ENCODE data around the gene FARS2. TPM values are rescaled to one million over a fixed set of nuclear protein-coding genes. Genes with fewer than 3 reads are reported as not detected.

The FARS2 gene
- total RNA-seq, 3 donors from 2014 or later = 12.0 to 29.6 (median 24.3) TPM

DNA sequence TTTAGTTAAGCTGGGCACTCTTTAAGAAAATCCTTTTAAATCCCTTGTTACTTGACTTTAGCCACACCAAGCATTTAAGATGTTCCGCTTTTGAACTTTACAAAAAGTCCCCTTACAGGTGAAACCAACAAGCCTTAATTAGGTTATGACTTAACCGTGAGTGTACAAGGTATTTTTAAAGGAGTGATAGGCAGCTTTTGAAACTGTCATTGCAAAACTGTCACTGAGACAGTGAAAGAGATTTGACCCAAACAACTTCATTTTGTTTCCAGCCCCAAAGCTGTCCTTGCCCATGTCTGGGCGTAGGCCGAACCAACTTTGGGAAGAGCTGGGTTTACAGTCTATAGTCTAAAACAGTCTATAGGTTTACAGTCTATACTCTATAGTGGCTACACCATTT is 305.4 kb downstream of the FARS2 start:
- Histone ChIP-seq H3K4me1 (no peaks in the 10 kb centered on the region), H3K4me3 (no peak overlapping the region), H3K27ac (no peak overlapping the region), H3K36me3 (no peaks in the 10 kb centered on the region), H3K9me3 (no peaks in the 10 kb centered on the region), H3K27me3 (no peaks in the 10 kb centered on the region)
- TF ChIP-seq, protein P1, sequence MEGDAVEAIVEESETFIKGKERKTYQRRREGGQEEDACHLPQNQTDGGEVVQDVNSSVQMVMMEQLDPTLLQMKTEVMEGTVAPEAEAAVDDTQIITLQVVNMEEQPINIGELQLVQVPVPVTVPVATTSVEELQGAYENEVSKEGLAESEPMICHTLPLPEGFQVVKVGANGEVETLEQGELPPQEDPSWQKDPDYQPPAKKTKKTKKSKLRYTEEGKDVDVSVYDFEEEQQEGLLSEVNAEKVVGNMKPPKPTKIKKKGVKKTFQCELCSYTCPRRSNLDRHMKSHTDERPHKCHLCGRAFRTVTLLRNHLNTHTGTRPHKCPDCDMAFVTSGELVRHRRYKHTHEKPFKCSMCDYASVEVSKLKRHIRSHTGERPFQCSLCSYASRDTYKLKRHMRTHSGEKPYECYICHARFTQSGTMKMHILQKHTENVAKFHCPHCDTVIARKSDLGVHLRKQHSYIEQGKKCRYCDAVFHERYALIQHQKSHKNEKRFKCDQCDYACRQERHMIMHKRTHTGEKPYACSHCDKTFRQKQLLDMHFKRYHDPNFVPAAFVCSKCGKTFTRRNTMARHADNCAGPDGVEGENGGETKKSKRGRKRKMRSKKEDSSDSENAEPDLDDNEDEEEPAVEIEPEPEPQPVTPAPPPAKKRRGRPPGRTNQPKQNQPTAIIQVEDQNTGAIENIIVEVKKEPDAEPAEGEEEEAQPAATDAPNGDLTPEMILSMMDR (IDR thresholded peaks at IDR 0.05) = no peak
- no peak for TF ChIP-seq POLR2A (IDR thresholded peaks at IDR 0.05)
- TF ChIP-seq POLR2AphosphoS5 (IDR thresholded peaks at IDR 0.05) = no peak
- no peak for DNase-seq (ENCODE audit: low spot score in 2 of 2)
- intact Hi-C loops (cut with DNase I; ENCODE audit: low total_unique reads) = no loop called here

DNA sequence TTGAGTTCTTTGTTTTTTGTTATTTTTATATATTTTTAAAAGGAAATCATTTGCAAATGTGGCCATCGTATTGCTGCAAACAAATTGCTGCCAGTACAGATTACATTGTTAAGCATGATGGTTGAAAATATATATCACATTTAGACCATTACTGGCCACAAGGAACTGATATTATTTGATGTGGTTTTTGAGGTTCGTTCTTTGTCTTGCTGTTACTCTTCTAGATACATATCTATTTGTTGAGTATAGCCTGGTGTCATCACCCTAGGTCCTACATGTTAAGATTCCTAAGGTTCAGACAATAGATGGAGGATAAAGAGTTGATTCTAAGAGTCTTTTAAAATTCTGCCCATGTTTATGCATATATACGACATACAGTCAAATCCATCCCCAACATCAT is 306.0 kb downstream of the FARS2 start:
- intact Hi-C loops (cut with DNase I; ENCODE audit: low total_unique reads) = no loop called here
- no peak for TF ChIP-seq POLR2AphosphoS5 (IDR thresholded peaks at IDR 0.05)
- TF ChIP-seq, protein P1 (IDR thresholded peaks at IDR 0.05) = no peak
- no peak for TF ChIP-seq POLR2A (IDR thresholded peaks at IDR 0.05)
- H3K4me3 ChIP-seq = no peak overlapping the region
- no peak for DNase-seq (ENCODE audit: low spot score in 2 of 2)
- no peaks in the 10 kb centered on the region for H3K4me1 ChIP-seq
- H3K9me3 ChIP-seq = no peaks in the 10 kb centered on the region
- H3K27ac ChIP-seq = no peak overlapping the region
- no peaks in the 10 kb centered on the region for H3K36me3 ChIP-seq
- no peaks in the 10 kb centered on the region for H3K27me3 ChIP-seq

DNA sequence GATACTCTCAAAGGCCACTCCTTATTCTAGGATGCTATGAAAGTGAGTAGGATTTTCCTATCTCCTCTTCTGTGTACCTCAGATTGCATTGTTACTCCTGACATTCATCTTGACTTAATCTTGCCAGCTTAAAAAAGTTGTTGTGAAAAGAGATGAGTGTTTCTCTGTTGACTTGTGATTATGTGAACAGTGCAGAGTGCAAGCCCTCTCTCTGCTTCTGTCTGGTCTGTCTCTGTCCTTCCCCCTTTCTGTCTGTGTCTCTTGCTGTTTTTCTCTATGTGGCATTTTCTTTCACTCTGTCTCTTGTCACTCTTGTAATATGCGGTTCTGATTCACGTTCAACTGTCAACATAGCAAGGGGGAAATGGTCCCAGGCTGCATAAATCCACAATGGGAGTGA is 306.6 kb downstream of the FARS2 start:
- H3K27me3 ChIP-seq = no peaks in the 10 kb centered on the region
- no peak overlapping the region for H3K4me3 ChIP-seq
- H3K9me3 ChIP-seq = no peaks in the 10 kb centered on the region
- TF ChIP-seq POLR2A (IDR thresholded peaks at IDR 0.05) = no peak
- no peak for TF ChIP-seq POLR2AphosphoS5 (IDR thresholded peaks at IDR 0.05)
- H3K4me1 ChIP-seq = no peaks in the 10 kb centered on the region
- no peak overlapping the region for H3K27ac ChIP-seq
- intact Hi-C loops (cut with DNase I; ENCODE audit: low total_unique reads) = no loop called here
- no peaks in the 10 kb centered on the region for H3K36me3 ChIP-seq
- no peak for DNase-seq (ENCODE audit: low spot score in 2 of 2)

DNA sequence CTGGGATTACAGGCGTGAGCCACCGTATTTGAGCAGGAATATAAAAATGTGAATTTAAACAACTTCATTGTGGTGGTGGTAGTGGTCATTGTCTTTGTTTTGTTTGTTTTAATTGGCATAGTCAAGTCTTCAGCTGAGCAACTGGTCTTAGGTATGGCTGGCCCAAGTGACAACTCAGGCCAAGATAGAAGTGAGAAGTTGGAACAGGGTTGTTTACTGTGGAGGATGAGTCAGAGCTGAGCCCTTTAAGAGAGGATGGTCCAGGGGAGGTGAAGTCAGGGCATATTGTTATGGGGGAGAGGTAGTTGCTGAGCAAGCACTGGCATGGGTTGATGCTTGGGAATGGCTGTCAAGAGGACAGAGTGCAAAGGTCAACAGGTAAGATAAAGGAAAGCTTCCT is 308.2 kb downstream of the FARS2 start:
- H3K4me3 ChIP-seq = no peak overlapping the region
- no peak overlapping the region for H3K27ac ChIP-seq
- TF ChIP-seq POLR2A (IDR thresholded peaks at IDR 0.05) (no peak), POLR2AphosphoS5 (IDR thresholded peaks at IDR 0.05) (no peak)
- TF ChIP-seq, protein P1 (IDR thresholded peaks at IDR 0.05) = no peak
- intact Hi-C loops (cut with DNase I; ENCODE audit: low total_unique reads) = no loop called here
- H3K4me1 ChIP-seq = no peaks in the 10 kb centered on the region
- no peak for DNase-seq (ENCODE audit: low spot score in 2 of 2)
- H3K9me3 ChIP-seq = peaks cover 0 to 7% of the 10 kb centered on the region in 2 donors
- no peaks in the 10 kb centered on the region for H3K27me3 ChIP-seq
- H3K36me3 ChIP-seq = no peaks in the 10 kb centered on the region

DNA sequence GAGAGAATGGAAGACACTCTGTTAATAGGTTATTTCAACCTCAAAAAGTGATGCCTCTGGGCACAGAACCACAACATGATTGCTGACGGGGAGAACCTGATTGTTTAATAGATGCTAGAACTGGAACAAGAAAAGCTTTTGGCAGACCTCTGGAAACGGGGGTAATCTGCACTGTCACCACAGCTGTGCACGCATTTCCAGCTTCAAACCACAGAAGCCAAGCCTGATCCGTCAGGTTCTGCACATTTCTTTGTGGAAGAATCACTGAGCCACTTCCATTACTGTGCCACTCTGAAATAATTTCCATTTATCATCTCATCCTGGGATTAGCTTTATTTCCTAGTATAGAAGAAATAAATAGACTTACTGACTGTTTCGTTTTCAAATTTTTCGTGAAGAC is 309.3 kb downstream of the FARS2 start:
- Histone ChIP-seq H3K36me3 (no peaks in the 10 kb centered on the region), H3K4me1 (no peaks in the 10 kb centered on the region), H3K4me3 (no peak overlapping the region), H3K27ac (no peak overlapping the region), H3K27me3 (no peaks in the 10 kb centered on the region), H3K9me3 (peaks cover 0 to 8% of the 10 kb centered on the region in 2 donors)
- TF ChIP-seq POLR2AphosphoS5 (IDR thresholded peaks at IDR 0.05) (no peak), POLR2A (IDR thresholded peaks at IDR 0.05) (no peak)
- TF ChIP-seq, protein P1 (IDR thresholded peaks at IDR 0.05) = no peak
- intact Hi-C loops (cut with DNase I; ENCODE audit: low total_unique reads) = no loop called here
- DNase-seq (ENCODE audit: low spot score in 2 of 2) = no peak
